GM18519 (cell line): ENCODE results near the gene CTSO.

ENCODE experiments used
- ATAC-seq: cut with Tn5 transposase; IDR thresholded peaks from one replicate; pipeline ENCODE4 v1.9.1; 2021; ENCODE audit warnings: mild to moderate bottlenecking, moderate library complexity; ENCODE audit not compliant: unreplicated experiment, low FRiP score

The CTSO gene, protein sequence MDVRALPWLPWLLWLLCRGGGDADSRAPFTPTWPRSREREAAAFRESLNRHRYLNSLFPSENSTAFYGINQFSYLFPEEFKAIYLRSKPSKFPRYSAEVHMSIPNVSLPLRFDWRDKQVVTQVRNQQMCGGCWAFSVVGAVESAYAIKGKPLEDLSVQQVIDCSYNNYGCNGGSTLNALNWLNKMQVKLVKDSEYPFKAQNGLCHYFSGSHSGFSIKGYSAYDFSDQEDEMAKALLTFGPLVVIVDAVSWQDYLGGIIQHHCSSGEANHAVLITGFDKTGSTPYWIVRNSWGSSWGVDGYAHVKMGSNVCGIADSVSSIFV

DNA sequence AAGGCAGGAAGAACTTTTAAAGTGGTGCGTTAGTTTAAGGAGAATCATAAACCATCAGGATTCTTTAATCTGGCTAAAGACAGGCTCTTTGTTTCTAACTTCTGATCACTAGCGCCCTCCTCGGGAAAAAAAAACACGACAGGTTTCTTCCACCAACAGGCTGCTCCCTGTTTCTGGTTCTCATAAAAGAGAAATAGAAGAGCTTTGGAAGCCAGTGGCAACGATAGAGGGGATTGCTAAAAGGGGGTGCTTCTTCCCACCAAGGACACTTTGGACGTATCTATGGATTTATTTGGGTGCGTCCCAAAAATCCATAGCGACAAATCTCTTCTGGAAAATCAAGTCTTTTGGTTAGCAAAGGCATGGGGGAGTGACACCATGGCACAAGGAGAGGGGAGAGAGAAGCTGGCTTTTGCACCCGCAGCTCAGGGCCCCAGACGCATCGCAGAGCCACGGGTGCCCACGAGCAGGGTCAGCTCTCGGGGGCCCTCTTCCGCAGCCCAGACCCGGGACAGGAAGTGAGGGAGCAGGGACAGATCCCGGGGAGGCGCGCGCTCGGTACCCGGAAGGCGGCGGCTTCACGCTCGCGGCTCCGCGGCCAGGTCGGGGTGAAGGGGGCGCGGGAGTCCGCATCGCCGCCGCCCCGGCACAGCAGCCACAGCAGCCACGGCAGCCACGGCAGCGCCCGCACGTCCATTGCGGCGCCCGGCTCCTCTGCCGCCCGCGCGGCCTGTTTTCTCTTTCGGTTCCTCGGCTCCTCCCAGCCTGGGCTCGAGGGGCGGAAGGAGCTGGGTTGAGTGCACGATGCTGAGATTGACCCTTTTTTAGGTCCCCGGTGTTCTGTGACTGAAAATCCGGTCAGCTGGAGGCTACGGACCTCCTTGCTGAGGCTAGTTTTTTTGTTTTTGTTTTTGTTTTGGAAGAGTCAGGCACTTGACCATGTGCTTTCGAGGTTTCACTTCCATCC lies at the start of gene CTSO:
Gene CTSO (minus strand): TSS at position 716 of the 967 bp plus-strand sequence. CDS start 19 bp downstream, at position 697.
- peak; percentile 93 for ATAC-seq

DNA sequence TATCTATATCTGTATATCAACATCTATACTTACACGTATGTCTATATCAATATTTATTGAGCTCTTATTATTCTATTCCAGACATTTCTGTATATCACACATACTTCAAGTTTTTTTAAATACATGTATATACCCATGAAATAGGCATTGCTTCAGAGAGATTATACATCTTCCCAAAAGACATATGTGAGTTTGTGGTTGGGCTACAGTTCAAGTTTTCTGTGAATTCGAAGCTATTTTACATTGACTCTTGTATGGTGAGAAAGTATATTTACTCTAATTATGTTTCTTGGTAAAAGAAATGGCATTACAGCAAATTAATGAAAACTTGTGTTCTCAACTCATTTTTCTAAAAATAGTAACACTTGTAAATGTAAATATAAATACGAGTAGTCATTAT lies 46.8 kb upstream of the CTSO start:
- ATAC-seq = no peak

DNA sequence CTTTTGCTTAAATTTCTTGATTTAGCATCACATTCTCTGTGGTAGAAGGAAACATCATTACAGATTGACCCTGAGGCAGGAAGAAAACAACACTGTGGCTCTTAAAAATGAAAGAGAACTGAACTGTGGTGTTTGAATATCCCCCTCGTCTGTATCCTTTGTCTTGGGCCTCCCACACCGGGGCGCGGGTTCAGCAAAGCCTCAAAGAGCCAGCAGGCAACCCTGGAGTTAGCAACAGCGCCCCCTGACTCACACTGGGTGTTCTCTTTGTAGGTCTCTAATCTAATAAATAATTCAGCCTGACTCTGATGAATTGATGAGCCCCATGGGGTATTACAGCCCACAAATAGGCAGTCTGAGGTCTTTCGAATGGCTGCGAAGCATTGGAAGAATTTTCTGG lies 46.1 kb upstream of the CTSO start:
- no peak for ATAC-seq

DNA sequence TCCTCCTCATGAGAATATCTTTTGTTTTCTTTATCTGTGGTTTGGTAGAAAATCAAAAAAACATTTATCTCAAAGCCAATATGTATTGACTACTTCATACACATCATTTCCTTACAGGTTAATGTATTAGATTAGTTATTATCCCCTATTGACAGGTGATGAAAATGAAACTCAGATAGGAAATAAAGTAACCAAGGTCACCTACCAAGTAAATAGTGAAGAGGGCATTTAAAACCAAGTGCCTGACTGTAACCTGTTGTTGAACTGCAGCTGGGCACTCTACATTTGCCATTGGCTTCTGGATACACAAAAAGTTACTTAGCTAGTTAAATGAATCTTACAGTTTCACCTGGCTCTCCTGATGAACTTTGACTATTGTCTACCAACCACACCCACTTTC lies 41.4 kb upstream of the CTSO start:
- ATAC-seq = no peak

DNA sequence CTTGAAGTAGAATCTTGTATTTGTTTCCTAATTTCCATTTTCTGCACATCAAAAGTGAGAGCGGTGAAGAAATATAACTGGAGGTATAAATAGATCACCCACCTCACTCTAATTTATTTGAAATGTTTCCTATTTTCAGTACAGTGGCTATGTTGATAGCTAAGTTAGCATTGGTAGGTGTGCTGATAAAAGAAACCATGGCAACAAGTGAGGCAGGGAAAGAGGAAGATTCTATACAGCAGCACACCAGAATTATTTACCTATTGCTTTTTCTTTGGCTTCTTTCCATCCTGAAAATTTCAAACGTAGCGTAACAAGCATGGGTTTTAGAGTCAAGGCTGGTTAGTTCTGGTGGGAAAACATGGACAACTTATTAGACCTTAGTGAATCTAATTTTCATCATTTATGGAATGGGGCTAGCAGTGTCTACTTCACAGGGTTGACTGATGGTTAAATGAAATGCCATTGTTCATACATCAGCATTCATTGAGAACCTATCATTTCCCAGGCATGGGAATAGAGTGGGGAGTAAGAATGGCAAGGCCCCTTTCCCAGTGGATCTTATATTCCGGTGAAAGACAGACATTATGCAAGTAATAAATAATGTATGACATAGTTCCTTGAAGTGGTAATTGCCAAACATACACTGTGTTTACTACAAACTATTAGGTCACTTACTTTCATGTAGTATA lies 30.6 kb upstream of the CTSO start:
- no peak for ATAC-seq

DNA sequence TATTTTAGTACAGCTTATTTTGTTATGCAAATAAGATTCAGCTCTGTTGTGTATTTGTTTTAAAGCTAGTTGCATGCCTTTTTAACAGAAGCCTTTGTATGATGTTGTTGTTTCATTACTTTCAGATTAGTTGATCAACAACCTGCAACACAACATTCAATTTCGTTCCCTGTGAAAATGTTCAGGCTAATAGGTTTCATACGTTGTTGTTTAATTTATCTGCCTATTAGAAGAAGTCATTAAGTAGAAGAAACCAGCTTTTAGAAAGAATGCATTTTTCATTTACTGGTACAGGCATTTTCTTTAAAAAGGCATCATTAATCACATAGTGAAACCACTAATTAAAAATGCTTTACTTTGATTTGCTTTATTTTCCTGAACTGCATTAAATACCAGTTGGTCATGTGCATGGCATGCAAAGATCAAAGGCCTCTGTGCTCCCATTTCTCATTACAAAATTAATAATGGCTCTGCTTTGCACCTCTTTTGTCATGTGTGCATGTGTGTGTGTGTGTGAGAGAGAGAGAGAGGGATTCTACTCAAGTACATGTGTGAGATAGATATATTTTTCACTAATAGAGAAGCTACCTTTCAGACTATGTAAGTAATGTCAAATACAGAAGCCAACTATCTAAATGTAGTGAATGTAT lies 29.2 kb upstream of the CTSO start:
- ATAC-seq = no peak

DNA sequence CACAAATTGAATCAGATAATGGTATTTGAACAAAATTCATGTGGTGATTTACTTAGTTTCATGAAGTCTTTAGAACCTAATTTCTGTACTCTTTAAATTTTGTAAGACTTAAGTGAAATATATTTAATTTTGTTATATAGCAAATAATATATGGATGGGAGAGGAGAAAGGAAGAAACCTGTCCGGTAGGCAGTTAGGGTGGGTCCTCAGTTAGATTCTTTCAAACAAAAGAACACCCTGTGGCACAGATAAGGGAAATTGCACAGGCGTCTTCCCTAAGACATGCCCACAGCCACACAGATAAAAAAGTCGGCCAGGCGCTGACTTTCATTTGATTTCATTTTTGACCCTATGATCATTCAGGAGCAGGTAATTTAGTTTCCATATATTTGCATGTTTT lies 25.1 kb upstream of the CTSO start:
- no peak for ATAC-seq

DNA sequence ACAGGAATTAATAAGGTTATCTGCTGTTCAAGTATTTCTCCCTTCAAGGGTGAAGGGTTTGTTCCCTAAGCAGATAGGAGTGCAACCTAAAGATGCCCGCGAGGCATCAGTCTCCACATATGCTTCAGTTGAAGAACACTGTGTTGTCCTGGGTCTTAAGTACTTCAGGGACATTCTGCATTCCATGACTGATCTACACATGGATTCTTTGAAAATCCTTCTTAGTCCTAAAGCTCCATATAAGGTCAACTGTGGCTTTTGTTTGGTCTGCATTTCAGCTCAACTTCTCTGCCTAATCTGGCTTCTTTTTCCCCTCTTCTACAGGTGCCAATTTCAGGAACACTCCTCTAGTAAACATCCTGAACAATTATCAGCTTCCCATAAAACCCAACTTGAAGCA lies 21.8 kb upstream of the CTSO start:
- no peak for ATAC-seq

DNA sequence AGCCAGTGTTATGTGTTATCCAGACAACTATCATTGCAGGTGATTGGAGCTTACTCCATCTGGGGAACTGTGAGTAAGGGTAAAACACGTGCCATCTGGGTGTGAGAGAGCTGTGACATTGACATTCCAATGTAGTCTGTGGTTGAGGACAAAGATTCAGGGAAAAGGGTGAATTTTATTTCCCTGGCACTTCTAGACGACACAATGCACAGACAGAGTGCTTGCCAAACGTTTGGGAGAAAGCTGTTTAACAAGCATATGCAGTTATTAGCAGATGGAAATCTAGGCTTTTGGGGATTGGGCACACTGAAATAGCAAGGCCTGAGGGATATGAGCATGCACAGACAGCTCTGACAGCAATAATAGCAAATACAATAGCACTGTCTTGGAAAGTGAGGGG lies 21.3 kb upstream of the CTSO start:
- no peak for ATAC-seq

DNA sequence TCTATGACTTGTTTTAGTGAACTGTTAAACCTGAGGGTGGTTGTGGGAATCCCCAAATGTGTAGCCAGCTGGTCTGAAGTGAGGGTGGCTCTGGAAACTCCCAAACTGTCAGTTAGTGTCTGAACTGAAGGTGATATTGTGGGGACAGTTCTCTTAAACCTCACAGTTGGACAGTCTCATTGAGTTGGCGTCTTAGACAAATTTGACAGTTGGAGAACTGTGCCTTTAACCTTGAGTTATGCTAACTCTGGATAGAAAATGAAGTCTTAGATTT lies 20.7 kb upstream of the CTSO start:
- ATAC-seq = peak; percentile 93

DNA sequence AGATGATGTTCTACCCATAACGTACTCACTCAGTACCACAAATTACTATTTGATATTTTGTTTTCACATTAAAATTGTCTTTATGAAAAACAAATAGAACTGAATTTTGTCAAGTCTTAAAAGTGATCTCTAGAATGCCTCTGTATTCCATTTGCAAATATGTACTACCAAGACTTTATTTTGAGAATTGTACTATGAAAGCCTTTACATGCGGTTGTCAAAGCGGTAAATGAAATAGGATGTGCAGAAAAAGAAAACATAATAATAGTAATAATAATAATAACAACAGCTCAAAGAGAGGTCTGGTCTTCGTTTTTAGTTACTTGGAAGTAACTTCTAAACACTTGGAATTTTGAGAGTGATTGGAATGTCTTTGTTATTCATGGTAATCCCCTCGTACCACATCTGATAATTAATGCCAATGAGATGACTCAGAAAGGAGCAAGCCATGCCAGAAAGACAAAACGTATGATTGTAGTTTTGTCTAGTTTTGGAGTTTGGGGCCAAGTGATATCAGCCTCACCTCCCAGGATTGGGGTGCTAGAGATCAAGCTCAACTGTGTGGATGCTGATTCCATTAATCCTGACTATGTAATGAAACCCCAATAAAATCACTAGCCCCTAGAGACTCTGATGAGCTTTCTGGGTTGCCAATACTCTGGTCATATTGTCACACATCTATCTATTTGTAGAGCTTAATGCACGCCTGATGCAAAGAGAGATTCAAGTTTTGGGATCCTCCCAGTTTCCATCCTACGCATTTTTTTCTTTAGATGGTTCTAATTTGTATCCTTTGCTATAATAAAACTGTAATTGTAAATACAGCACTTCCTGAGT lies 20.2 kb upstream of the CTSO start:
- ATAC-seq = peak; percentile 15

DNA sequence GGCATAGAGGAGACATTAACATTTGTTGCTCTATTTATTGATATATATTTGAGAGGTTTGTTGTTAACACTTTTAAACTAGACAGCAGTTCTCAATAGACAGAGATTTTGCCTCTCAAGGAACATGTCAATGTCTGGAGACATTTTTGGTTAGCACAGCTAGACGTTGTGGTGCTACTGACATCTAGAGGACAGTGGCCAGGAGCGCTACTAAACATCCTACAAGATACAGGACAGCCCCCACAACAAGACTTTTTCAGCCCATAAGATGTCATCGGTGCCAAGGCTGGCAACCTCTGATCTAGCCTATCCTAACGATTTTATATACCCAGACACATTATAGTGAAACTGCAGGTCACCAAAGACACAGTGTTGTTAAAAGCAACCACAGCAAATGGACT lies 18.4 kb upstream of the CTSO start:
- peak; percentile 51 for ATAC-seq

DNA sequence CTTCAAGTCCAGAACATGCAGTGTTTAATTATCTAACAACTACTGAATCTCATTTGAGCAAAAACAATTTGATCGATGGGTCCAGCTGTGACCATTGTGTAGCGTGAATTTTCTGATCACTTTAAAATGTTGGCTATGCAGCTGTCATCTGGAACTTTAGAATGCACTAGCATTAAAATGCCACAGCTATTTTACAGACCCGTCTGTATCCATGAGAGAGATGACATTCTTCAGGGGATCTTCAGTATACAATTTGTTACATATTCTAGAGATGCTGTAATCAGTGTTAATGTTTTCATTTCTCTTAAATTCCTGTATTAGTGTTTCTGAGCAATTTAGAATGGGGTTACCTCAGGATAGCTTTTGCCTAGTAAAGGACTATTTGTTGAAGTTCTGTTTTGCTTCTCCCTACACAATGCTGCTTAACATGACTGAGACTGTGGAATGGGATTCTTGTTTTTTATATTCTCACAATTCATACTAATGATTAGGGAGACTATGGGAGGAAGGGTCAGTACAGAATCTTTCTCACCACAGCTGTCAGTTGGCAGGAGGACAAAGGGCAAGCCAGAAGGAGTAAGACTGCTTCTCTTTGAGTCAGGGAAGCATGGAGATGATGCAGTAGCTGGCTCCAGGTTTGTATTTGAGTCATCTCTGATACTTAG lies 13.2 kb upstream of the CTSO start:
- no peak for ATAC-seq

DNA sequence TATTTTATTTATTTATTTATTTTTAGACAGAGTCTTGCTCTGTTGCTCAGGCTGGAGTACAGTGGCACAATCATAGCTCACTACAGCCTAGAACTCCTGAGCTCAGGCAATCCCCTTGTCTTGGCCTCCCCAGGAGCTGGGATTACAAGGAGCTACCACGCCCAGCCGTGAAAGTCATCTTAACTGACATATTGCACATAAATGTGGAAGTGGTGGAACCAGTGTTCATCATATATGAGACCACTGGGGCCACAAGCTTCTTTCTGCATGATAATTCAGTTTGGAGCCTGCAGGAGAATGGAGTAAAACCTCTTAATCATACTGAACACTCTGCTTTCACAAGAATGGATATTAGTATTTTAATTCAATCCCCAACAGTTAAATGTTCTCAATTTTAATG lies 12.5 kb upstream of the CTSO start:
- no peak for ATAC-seq

DNA sequence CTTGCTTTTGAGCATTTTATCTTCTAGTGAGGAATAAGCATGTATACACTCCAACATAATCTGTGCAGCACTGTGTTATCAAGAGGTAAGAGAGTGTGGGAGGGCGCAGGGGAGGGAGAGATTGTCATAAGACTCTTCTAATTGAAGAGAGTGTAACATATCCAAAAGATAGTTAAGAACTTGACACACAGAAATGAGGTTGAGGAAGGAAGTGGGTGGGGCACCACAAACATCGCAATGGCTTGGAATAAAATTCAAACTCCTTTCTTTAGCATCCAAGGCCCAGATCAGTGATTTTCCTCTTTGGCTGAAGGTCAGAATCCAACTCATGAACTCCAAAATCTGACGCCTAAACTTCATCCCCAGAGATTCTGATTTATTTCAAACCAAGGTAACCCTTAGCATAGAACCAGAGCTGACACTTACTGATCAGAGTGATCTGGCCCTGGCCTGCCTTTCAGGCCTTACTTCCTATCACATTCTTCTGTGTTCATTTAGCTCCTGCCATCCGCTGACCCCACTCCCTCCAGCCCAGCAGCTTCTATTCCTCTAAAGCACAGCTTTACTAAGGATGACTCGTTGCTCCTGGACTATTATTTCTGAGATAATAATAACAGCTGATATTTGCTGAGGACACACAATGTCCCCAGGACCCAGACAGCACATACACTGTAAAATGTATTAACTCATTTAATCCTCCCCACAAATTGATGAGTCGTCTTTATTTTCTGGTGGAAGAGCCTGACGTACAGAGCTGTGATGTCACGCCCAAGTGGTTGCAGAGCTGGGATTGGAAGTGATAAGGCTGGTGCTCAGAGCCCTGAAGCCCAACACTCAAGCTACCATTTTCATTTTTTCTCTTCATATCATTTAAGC lies 10.6 kb upstream of the CTSO start:
- no peak for ATAC-seq

DNA sequence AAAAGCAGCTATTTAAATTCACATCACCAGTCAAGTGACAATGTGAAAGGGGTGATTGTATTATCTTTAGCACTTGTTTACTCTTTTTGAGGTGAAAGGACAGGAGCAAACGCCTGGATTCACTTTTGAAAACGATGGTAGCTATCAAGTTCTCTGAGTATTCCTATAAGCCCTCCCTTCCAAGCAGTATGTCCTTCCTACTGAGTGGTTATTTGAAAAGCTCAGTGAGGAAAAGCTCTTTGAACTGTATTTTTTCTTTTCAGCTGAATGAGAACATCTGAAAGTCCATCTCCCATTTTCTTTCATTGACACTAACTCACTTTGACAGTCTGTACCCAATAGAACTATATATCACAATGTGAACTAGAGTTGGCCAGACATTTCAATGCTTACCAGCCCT lies 9.1 kb upstream of the CTSO start:
- no peak for ATAC-seq

DNA sequence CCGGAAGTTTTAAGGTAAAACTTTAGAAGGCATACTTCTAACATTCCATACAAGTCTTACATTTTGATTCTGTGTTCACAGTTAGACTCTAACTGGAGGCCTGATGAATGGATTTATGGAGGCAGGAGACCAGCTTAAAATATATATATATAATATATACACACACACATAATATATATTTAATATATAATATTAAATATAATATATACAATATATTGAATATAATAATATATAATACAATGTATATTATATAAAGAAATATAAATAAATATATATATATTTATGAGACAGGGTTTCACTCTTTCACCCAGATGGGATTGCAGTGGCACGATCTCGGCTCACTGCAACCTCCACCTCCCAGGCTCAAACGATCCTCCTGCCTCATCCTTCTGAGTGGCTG lies 7.9 kb upstream of the CTSO start:
- ATAC-seq = no peak

DNA sequence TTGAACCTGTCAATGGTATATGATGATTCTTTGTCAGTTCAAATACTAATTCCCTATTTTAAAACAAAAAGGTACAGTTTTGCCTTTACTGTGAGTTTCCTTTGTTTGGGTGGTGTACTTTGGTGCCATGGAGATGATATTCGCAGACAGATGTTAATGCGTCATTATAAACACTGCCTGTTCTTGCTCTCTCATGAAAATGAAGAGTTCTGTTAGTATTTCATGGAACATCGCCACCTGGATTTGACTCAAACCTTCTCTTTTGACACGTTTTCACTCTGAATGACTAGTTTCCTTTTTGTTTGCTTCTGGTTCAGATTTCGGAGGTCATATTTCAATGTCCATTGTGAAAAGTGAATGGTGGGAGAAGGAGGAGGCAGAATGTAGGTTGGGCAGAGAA lies 6.9 kb upstream of the CTSO start:
- ATAC-seq = no peak

DNA sequence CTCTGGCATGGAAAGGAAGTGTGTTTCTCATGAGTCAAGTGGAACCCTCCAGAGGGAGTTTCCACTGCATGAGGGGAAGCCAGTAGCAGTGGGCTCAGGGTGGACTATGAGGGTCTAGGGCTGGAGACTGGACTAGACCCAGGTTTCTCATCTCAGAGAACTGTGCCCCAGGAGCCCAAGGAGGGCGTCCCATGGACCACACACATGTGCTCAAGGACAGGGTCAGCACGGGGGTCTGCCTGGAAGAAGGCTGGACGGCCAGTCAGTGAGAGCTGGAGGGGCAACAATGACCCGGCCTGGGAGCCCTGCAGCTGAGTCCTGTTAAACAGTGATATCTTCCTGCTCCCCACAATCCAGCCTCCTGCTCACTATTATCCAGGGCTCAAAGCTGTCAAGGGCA lies 5.8 kb upstream of the CTSO start:
- no peak for ATAC-seq
